ENCODE measurements around the gene NFIA. TPM values are rescaled to one million over a fixed set of nuclear protein-coding genes. Genes with fewer than 3 reads are reported as not detected.

The NFIA gene
- total RNA-seq, 1 donor from 2014 or later, result 66.6 TPM

GRCh38 chr1:61076728-61077675, 5.4 kb upstream of the NFIA start:
- Histone ChIP-seq H3K4me1 (peaks cover 34% of the 10 kb centered on the region), H3K4me3 (peak overlapping the region; percentile 61), H3K36me3 (no peaks in the 10 kb centered on the region), H3K27ac (peak overlapping the region; percentile 89), H3K27me3 (no peaks in the 10 kb centered on the region), H3K9me3 (no peaks in the 10 kb centered on the region)
- TF ChIP-seq, protein P1, sequence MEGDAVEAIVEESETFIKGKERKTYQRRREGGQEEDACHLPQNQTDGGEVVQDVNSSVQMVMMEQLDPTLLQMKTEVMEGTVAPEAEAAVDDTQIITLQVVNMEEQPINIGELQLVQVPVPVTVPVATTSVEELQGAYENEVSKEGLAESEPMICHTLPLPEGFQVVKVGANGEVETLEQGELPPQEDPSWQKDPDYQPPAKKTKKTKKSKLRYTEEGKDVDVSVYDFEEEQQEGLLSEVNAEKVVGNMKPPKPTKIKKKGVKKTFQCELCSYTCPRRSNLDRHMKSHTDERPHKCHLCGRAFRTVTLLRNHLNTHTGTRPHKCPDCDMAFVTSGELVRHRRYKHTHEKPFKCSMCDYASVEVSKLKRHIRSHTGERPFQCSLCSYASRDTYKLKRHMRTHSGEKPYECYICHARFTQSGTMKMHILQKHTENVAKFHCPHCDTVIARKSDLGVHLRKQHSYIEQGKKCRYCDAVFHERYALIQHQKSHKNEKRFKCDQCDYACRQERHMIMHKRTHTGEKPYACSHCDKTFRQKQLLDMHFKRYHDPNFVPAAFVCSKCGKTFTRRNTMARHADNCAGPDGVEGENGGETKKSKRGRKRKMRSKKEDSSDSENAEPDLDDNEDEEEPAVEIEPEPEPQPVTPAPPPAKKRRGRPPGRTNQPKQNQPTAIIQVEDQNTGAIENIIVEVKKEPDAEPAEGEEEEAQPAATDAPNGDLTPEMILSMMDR (IDR thresholded peaks at IDR 0.05), result no peak
- ATAC-seq, result peak; percentile 92
- intact Hi-C loops (cut with DNase I), result loop anchor here (10.0 kb wide), 1 partner anchor 258 kb away; no protein-coding TSS in a partner anchor
- DNase-seq, result peak; percentile 94

DNA sequence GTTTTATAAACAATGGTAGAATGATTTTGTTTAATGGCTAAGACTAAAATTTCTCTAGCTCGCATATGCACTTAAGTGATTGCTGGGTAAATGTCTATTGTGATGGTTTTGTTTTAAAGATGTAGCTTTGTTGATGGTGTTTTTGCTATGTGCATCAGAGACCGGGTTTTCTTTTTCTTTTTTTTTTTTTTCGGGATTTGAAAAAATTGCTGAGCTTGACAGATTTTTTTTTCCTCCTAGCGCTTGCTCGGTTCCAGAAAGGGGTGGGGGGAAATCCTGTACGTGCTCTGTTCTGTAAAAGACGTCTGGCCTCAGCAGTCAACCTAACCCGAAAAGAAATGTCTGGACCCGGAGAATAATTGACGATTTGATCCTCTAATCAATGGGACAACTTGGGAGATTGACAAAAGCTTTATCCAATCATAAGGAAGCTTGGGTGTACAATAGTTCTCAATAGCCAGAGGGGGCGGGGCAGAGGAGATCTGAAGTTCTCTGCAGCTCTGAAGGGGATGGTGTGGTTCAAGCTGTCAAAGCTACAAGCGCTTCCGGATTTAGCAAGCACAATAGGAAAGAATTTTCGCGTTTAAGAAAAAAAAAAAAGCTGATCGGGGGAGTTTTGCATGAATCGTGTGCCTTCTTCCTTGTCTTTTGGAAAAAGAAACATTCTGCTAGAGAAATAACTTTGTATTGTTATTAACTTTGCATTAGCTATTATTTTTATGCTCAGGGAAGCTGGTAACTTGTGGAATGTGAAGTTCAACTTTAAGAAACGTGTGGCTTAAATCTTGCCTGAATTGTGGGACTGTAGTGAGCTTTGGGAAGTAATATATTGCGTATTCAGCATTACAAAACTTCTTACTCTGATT, 4.5 kb upstream of the NFIA start:
- H3K27me3 ChIP-seq, result no peaks in the 10 kb centered on the region
- ATAC-seq, result peak; percentile 83
- H3K36me3 ChIP-seq, result no peaks in the 10 kb centered on the region
- H3K4me1 ChIP-seq, result peaks cover 34% of the 10 kb centered on the region
- H3K9me3 ChIP-seq, result no peaks in the 10 kb centered on the region
- peak overlapping the region; percentile 61 for H3K4me3 ChIP-seq
- peak overlapping the region; percentile 89 for H3K27ac ChIP-seq
- peak; percentile 92 for DNase-seq
- TF ChIP-seq, protein P1 (IDR thresholded peaks at IDR 0.05), result no peak
- intact Hi-C loops (cut with DNase I), result loop anchor here (10.0 kb wide), 1 partner anchor 257 kb away; no protein-coding TSS in a partner anchor

GRCh38 chr1:61078618-61079295, 3.6 kb upstream of the NFIA start:
- peak overlapping the region; percentile 61 for H3K4me3 ChIP-seq
- intact Hi-C loops (cut with DNase I), result loop anchor here (10.0 kb wide), 1 partner anchor 256 kb away; no protein-coding TSS in a partner anchor
- no peaks in the 10 kb centered on the region for H3K36me3 ChIP-seq
- DNase-seq (no peak), ATAC-seq (no peak)
- peak overlapping the region; percentile 89 for H3K27ac ChIP-seq
- no peaks in the 10 kb centered on the region for H3K9me3 ChIP-seq
- H3K4me1 ChIP-seq, result peaks cover 34% of the 10 kb centered on the region
- no peaks in the 10 kb centered on the region for H3K27me3 ChIP-seq
- TF ChIP-seq, protein P1 (IDR thresholded peaks at IDR 0.05), result no peak

DNA sequence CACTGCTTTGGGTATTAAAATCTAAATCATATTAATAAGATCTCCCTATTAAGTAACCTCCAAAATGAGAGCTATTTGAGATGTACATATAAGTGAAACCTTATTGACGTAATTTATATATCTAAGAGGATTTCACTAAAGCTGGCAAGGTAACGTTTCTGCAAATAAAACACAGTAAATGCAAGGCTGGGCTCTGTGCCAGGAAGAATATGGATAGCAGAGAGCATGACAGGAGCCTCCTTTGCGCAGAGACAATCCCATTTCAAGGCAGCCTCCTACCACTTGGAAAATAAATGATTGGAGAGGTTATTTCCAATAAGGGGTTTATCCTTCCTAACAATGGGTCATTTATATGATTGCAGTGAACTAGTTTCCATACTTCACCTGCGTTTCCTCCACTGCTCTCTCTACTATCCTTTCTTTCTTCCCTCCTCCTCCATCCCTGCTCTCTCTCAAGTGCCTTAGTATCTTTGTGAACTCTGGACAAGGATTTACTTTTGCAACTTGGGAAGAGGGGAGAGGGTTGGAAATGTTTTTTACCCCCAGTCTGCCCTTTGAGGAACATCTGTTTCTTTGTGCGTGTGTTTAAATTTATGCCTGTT, 3.0 kb upstream of the NFIA start:
- ATAC-seq, result no peak
- Histone ChIP-seq H3K4me1 (peaks cover 34% of the 10 kb centered on the region), H3K27me3 (no peaks in the 10 kb centered on the region), H3K36me3 (no peaks in the 10 kb centered on the region), H3K9me3 (no peaks in the 10 kb centered on the region), H3K27ac (peak overlapping the region; percentile 89), H3K4me3 (no peak overlapping the region)
- DNase-seq, result no peak
- TF ChIP-seq, protein P1 (IDR thresholded peaks at IDR 0.05), result no peak
- intact Hi-C loops (cut with DNase I), result loop anchor here (10.0 kb wide), 1 partner anchor 255 kb away; no protein-coding TSS in a partner anchor
